Measurements from ENCODE around the gene MSGN1.

DNA sequence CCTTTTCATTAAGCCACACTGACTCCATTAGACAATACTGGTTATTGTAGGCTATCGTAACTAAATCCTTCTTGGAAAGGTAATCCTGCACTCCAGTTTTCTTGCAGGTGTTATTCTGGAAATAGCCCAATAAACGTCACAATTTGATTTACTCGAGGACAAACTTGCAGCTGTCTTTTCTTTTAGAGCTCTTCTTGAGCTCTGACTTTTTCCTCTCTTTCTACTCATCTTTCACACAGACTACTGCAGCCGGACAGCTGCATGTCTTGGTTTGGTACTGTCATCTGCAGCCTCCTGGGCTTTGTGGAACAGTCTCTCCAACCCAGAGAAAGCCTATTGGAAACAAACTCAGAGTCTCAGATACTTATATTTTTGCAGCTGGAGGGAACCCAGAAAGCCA lies 23.0 kb upstream of the MSGN1 start:
- TF ChIP-seq, protein P1, sequence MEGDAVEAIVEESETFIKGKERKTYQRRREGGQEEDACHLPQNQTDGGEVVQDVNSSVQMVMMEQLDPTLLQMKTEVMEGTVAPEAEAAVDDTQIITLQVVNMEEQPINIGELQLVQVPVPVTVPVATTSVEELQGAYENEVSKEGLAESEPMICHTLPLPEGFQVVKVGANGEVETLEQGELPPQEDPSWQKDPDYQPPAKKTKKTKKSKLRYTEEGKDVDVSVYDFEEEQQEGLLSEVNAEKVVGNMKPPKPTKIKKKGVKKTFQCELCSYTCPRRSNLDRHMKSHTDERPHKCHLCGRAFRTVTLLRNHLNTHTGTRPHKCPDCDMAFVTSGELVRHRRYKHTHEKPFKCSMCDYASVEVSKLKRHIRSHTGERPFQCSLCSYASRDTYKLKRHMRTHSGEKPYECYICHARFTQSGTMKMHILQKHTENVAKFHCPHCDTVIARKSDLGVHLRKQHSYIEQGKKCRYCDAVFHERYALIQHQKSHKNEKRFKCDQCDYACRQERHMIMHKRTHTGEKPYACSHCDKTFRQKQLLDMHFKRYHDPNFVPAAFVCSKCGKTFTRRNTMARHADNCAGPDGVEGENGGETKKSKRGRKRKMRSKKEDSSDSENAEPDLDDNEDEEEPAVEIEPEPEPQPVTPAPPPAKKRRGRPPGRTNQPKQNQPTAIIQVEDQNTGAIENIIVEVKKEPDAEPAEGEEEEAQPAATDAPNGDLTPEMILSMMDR (IDR thresholded peaks at IDR 0.05; ENCODE audit: insufficient read depth, low read depth, low read length) = no peak
- TF ChIP-seq EZH2 (IDR thresholded peaks at IDR 0.05; ENCODE audit: insufficient read depth, low read length) = no peak

Data from astrocyte (in vitro differentiated cells and primary cell).